ENCODE results near the gene ALKBH5.

- TF ChIP-seq CTCF (conservative IDR thresholded peaks at IDR 0.05 in 1 of 2, IDR thresholded peaks at IDR 0.05 in 1 of 2; ENCODE audit: extremely low read depth in 1 of 2, insufficient read depth in 1 of 2, low read depth in 1 of 2, low read length in 2 of 2) (no peak), EZH2 (IDR thresholded peaks at IDR 0.05; ENCODE audit: borderline replicate concordance, low read length) (no peak)
Observed at GRCh38 chr17:18238299-18238698, 54.7 kb downstream of the ALKBH5 start.

Measured in mammary epithelial cell (primary cell).